GM12878 (cell line): Measurements from ENCODE around the gene PARP15. TPM values are rescaled to one million over a fixed set of nuclear protein-coding genes. Genes with fewer than 3 reads are reported as not detected.
A peak's percentile ranks its signal among the peaks of the same experiment; 100 is the strongest.

Source experiments
- ATF7 ChIP-seq: fragments of 450-650 bp; IDR thresholded peaks from 2 replicates; pipeline ENCODE4 v1.6.1; 2016; ENCODE audit warnings: low read depth, mild to moderate bottlenecking
- BMI1 ChIP-seq: fragments of 450-650 bp; IDR thresholded peaks from 2 replicates; pipeline ENCODE4 v1.6.1; 2016; ENCODE audit warnings: mild to moderate bottlenecking, moderate library complexity, borderline replicate concordance
- CBFB ChIP-seq: IDR thresholded peaks from 2 replicates; pipeline ENCODE4 v1.6.1; 2016; ENCODE audit warnings: antibody characterized with exemption, low read depth
- CHD2 ChIP-seq: IDR thresholded peaks from 2 replicates; pipeline ENCODE4 v1.6.1; 2011; ENCODE audit warnings: low read depth, low read length, improper control_type of control experiment, borderline replicate concordance
- DPF2 ChIP-seq: fragments of 450-650 bp; IDR thresholded peaks from 2 replicates; pipeline ENCODE4 v1.6.1; 2017; ENCODE audit warnings: mild to moderate bottlenecking
- EGR1 ChIP-seq, 2 experiments: IDR thresholded peaks; 1 replicate in 1 of 2; 2 replicates in 1 of 2; pipeline ENCODE4 v1.6.1; 2011 to 2012; ENCODE audit warnings: low read depth in 2 of 2, low read length in 2 of 2, borderline replicate concordance in 1 of 2, mild to moderate bottlenecking in 1 of 2, moderate library complexity in 1 of 2
- ESRRA ChIP-seq: IDR thresholded peaks from 2 replicates; pipeline ENCODE4 v1.6.1; 2012; ENCODE audit warnings: mild to moderate bottlenecking, low read length, improper control_type of control experiment
- KDM1A ChIP-seq: fragments of 200-600 bp; sonication (generic); IDR thresholded peaks from 2 replicates; pipeline ENCODE4 v1.6.1; 2016; ENCODE audit warnings: borderline replicate concordance
- NFYA ChIP-seq: IDR thresholded peaks from 2 replicates; pipeline ENCODE4 v1.6.1; 2011; ENCODE audit warnings: low read depth, mild to moderate bottlenecking, low read length, improper control_type of control experiment, borderline replicate concordance
- POLR2AphosphoS5 ChIP-seq: IDR thresholded peaks from 2 replicates; pipeline ENCODE4 v1.6.1; 2011; ENCODE audit warnings: mild to moderate bottlenecking, low read length, inconsistent platforms
- POU2F2 ChIP-seq: IDR thresholded peaks from 3 replicates; pipeline ENCODE4 v1.6.1; 2011; ENCODE audit warnings: low read depth, mild to moderate bottlenecking, low read length, borderline replicate concordance
- RAD21 ChIP-seq: IDR thresholded peaks from 2 replicates; pipeline ENCODE4 v1.6.1; 2011; ENCODE audit warnings: mild to moderate bottlenecking, low read depth, low read length, moderate library complexity; ENCODE audit not compliant: insufficient read depth
- RFX5 ChIP-seq: IDR thresholded peaks from 2 replicates; pipeline ENCODE4 v1.6.1; 2011; ENCODE audit warnings: low read depth, low read length, improper control_type of control experiment
- SREBF1 ChIP-seq: IDR thresholded peaks from 2 replicates; pipeline ENCODE4 v1.6.1; 2012; ENCODE audit warnings: mild to moderate bottlenecking, low read length
- SUPT20H ChIP-seq: IDR thresholded peaks from 2 replicates; pipeline ENCODE4 v1.6.1; 2011; ENCODE audit warnings: low read depth, mild to moderate bottlenecking, low read length, moderate library complexity, borderline replicate concordance; ENCODE audit not compliant: control insufficient read depth
- TCF12 ChIP-seq: IDR thresholded peaks from 2 replicates; pipeline ENCODE4 v1.6.1; 2011; ENCODE audit warnings: low read depth, mild to moderate bottlenecking, low read length
- WRNIP1 ChIP-seq: IDR thresholded peaks from 2 replicates; pipeline ENCODE4 v1.6.1; 2011; ENCODE audit warnings: low read depth, low read length, improper control_type of control experiment, borderline replicate concordance
- polyA plus RNA-seq, 11 experiments: library from polyadenylated mRNA; depleted of rRNA in 4 of 11; unstranded in 6 of 11; stranded (reverse) in 5 of 11; fragments of >200 nt; fragmentation: Nextera tagmentation in 4 of 11; fragmentation: Illumina TruSeq in 1 of 11; extraction: Ambion mirVana in 4 of 11; extraction: Trizol in 1 of 11; gene quantifications; 1 replicate in 1 of 11; 2 replicates in 10 of 11; pipeline versions ENCODE4 v1.2.1 to v1.2.3, GENCODE V29; 2011 to 2016; ENCODE audit warnings: inconsistent platforms in 2 of 11, missing spikeins in 2 of 11, low read depth in 1 of 11
- total RNA-seq, 4 experiments: library from RNA; depleted of rRNA in 3 of 4; stranded (reverse); fragments of >200 nt in 3 of 4; fragmentation: Illumina TruSeq in 1 of 4; extraction: Trizol in 1 of 4; gene quantifications; 2 replicates each; pipeline versions ENCODE4 v1.2.1 to v1.2.3, GENCODE V29; 2013 to 2021
- TF ChIP-seq, protein P1 (sequence below): IDR thresholded peaks from 2 replicates; pipeline ENCODE4 v1.6.1; 2011; ENCODE audit warnings: borderline replicate concordance, low read depth, mild to moderate bottlenecking, moderate library complexity, mixed read lengths, low read length; ENCODE audit not compliant: insufficient read depth; ENCODE audit errors: extremely low read length
- TF ChIP-seq, protein P2 (sequence below): fragments of 450-650 bp; IDR thresholded peaks from 2 replicates; pipeline ENCODE4 v1.6.1; 2016; ENCODE audit warnings: mild to moderate bottlenecking
- TF ChIP-seq, protein P3 (sequence below): IDR thresholded peaks from 2 replicates; pipeline ENCODE4 v1.6.1; 2011; ENCODE audit warnings: mild to moderate bottlenecking, low read depth, low read length, moderate library complexity; ENCODE audit not compliant: insufficient replicate concordance
- TF ChIP-seq, protein P4 (sequence below): fragments of 450-650 bp; IDR thresholded peaks from 2 replicates; pipeline ENCODE4 v1.6.1; 2014; ENCODE audit warnings: mild to moderate bottlenecking
- TF ChIP-seq, protein P5 (sequence below): fragments of 450-650 bp; formaldehyde crosslinking; IDR thresholded peaks from 2 replicates; pipeline ENCODE4 v1.4.0; 2022; ENCODE audit warnings: mild to moderate bottlenecking, moderate library complexity

The PARP15 gene
- total and polyA plus RNA-seq, 10 of the 15 experiments (the other 5 are each of a cell fraction or from before 2014, with no cell fraction given), result 9.0 to 234 (median 36.3) TPM

DNA sequence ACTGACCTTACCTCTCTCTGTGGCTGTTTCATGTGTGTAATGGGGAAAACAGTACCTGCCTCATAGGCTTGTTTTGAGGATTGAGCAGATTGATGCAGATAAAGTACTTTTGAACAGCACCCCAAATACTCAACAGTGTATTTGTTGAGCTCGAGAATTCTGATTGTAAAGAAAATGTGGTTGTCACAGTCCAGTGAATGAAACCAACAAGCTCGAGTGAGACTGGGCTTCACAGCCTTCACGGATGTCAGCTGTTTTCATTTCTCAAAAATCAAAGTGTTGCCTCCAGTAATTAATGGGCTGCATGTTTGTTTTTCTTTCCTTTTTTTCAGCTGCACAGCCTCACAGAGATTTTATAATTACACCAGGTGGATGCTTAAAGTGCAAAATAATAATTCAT, 43.7 kb downstream of the PARP15 start (continued):
- TF ChIP-seq TCF12, result no peak
- no peak for TF ChIP-seq RAD21
- TF ChIP-seq KDM1A, result no peak
- no peak for TF ChIP-seq CBFB
- no peak for TF ChIP-seq NFYA
- TF ChIP-seq SREBF1, result no peak
- no peak for TF ChIP-seq SUPT20H
- TF ChIP-seq DPF2, result peak; percentile 66
- TF ChIP-seq, protein P1, sequence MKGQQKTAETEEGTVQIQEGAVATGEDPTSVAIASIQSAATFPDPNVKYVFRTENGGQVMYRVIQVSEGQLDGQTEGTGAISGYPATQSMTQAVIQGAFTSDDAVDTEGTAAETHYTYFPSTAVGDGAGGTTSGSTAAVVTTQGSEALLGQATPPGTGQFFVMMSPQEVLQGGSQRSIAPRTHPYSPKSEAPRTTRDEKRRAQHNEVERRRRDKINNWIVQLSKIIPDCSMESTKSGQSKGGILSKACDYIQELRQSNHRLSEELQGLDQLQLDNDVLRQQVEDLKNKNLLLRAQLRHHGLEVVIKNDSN, result no peak
- TF ChIP-seq, protein P2, sequence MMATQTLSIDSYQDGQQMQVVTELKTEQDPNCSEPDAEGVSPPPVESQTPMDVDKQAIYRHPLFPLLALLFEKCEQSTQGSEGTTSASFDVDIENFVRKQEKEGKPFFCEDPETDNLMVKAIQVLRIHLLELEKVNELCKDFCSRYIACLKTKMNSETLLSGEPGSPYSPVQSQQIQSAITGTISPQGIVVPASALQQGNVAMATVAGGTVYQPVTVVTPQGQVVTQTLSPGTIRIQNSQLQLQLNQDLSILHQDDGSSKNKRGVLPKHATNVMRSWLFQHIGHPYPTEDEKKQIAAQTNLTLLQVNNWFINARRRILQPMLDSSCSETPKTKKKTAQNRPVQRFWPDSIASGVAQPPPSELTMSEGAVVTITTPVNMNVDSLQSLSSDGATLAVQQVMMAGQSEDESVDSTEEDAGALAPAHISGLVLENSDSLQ, result peak; percentile 65; the same call in 1 of the 2 replicates
- no peak for TF ChIP-seq RFX5
- no peak for TF ChIP-seq WRNIP1
- TF ChIP-seq CHD2, result 0 out of 2 replicates have a peak, but pooled peaks have one; percentile 49
- peak; percentile 18; the same call in 1 of the 2 replicates for TF ChIP-seq BMI1
- no peak for TF ChIP-seq POLR2AphosphoS5
- TF ChIP-seq, protein P3, sequence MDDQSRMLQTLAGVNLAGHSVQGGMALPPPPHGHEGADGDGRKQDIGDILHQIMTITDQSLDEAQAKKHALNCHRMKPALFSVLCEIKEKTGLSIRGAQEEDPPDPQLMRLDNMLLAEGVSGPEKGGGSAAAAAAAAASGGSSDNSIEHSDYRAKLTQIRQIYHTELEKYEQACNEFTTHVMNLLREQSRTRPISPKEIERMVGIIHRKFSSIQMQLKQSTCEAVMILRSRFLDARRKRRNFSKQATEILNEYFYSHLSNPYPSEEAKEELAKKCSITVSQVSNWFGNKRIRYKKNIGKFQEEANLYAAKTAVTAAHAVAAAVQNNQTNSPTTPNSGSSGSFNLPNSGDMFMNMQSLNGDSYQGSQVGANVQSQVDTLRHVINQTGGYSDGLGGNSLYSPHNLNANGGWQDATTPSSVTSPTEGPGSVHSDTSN, result peak; percentile 63
- 0 out of 2 replicates have a peak, but pooled peaks have one; percentile 39 for TF ChIP-seq ATF7
- TF ChIP-seq ESRRA, result no peak
- no peak for TF ChIP-seq EGR1 (IDR thresholded peaks at IDR 0.05; ENCODE audit: borderline replicate concordance in 1 of 2, low read depth in 2 of 2, low read length in 2 of 2)
- TF ChIP-seq, protein P4, sequence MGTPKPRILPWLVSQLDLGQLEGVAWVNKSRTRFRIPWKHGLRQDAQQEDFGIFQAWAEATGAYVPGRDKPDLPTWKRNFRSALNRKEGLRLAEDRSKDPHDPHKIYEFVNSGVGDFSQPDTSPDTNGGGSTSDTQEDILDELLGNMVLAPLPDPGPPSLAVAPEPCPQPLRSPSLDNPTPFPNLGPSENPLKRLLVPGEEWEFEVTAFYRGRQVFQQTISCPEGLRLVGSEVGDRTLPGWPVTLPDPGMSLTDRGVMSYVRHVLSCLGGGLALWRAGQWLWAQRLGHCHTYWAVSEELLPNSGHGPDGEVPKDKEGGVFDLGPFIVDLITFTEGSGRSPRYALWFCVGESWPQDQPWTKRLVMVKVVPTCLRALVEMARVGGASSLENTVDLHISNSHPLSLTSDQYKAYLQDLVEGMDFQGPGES, result no peak
- TF ChIP-seq POU2F2, result no peak
- TF ChIP-seq, protein P5, sequence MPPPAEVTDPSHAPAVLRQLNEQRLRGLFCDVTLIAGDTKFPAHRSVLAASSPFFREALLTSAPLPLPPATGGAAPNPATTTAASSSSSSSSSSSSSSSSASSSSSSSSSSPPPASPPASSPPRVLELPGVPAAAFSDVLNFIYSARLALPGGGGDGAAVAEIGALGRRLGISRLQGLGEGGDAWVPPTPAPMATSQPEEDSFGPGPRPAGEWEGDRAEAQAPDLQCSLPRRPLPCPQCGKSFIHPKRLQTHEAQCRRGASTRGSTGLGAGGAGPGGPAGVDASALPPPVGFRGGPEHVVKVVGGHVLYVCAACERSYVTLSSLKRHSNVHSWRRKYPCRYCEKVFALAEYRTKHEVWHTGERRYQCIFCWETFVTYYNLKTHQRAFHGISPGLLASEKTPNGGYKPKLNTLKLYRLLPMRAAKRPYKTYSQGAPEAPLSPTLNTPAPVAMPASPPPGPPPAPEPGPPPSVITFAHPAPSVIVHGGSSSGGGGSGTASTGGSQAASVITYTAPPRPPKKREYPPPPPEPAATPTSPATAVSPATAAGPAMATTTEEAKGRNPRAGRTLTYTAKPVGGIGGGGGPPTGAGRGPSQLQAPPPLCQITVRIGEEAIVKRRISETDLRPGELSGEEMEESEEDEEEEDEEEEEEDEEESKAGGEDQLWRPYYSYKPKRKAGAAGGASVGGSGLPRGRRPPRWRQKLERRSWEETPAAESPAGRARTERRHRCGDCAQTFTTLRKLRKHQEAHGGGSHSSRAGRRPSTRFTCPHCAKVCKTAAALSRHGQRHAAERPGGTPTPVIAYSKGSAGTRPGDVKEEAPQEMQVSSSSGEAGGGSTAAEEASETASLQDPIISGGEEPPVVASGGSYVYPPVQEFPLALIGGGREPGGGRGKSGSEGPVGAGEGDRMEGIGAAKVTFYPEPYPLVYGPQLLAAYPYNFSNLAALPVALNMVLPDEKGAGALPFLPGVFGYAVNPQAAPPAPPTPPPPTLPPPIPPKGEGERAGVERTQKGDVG (CRISPR knock-in tag), result no peak
